Parathyroid adenoma (tissue), 2 donors: ENCODE measurements around the gene MAGI2.
"Not testable (repeated sequence)": the region's sequence is repeated elsewhere in the genome, so short reads cannot be mapped to it uniquely, and the experiment has no call there.

ENCODE experiments used
- H2AFZ ChIP-seq: fragments of 300-600 bp; sonication (generic); one replicate; pipeline ENCODE4 v1.7.0; 2017; ENCODE audit warnings: antibody characterized with exemption, mild to moderate bottlenecking
- H3K27ac ChIP-seq: fragments of 300-600 bp; sonication (generic); one replicate; pipeline ENCODE4 v1.7.0; 2017
- H3K27me3 ChIP-seq: fragments of 300-600 bp; sonication (generic); one replicate; pipeline ENCODE4 v1.7.0; 2017; ENCODE audit warnings: low read length; ENCODE audit not compliant: control insufficient read depth, insufficient read depth
- H3K36me3 ChIP-seq: fragments of 300-600 bp; sonication (generic); one replicate; pipeline ENCODE4 v1.7.0; 2017; ENCODE audit warnings: low read length; ENCODE audit not compliant: control insufficient read depth, insufficient read depth
- H3K4me1 ChIP-seq: fragments of 300-600 bp; sonication (generic); one replicate; pipeline ENCODE4 v1.7.0; 2017; ENCODE audit warnings: control low read depth
- H3K4me2 ChIP-seq: fragments of 300-600 bp; sonication (generic); one replicate; pipeline ENCODE4 v1.7.0; 2017; ENCODE audit warnings: low read length
- H3K4me3 ChIP-seq: fragments of 300-600 bp; sonication (generic); one replicate; pipeline ENCODE4 v1.7.0; 2017; ENCODE audit warnings: low read depth, low read length
- H3K79me2 ChIP-seq: fragments of 300-600 bp; sonication (generic); one replicate; pipeline ENCODE4 v1.7.0; 2017; ENCODE audit warnings: control low read depth
- H3K9ac ChIP-seq: fragments of 300-600 bp; sonication (generic); one replicate; pipeline ENCODE4 v1.7.0; 2017; ENCODE audit warnings: mild to moderate bottlenecking
- H3K9me3 ChIP-seq: fragments of 300-600 bp; sonication (generic); one replicate; pipeline ENCODE4 v1.7.0; 2017; ENCODE audit warnings: low read length; ENCODE audit not compliant: control insufficient read depth
- CTCF ChIP-seq: fragments of 300-600 bp; sonication (generic); IDR thresholded peaks from one replicate; pipeline ENCODE4 v1.7.0; 2017; ENCODE audit warnings: antibody characterized with exemption, mild to moderate bottlenecking
- donor health status: primary hyperparathyroidism.

The MAGI2 gene

GRCh38 chr7:78983483-78983882, 470.0 kb downstream of the MAGI2 start:
- Histone ChIP-seq H3K27me3 (no peaks in the 10 kb centered on the region), H3K4me2 (no peak overlapping the region), H3K79me2 (no peaks in the 10 kb centered on the region), H3K9me3 (no peaks in the 10 kb centered on the region), H3K4me1 (no peaks in the 10 kb centered on the region), H3K4me3 (no peak overlapping the region), H2AFZ (no peak overlapping the region), H3K36me3 (no peaks in the 10 kb centered on the region), H3K9ac (no peak overlapping the region), H3K27ac (no peak overlapping the region)
- TF ChIP-seq CTCF, result no peak

GRCh38 chr7:78970440-78970916, 483.0 kb downstream of the MAGI2 start:
- Histone ChIP-seq H3K4me1 (no peaks in the 10 kb centered on the region), H3K27me3 (no peaks in the 10 kb centered on the region), H3K4me2 (no peak overlapping the region), H3K36me3 (no peaks in the 10 kb centered on the region), H3K9ac (no peak overlapping the region), H3K79me2 (no peaks in the 10 kb centered on the region), H3K9me3 (no peaks in the 10 kb centered on the region), H3K27ac (no peak overlapping the region), H3K4me3 (no peak overlapping the region), H2AFZ (no peak overlapping the region)
- TF ChIP-seq CTCF, result no peak

- no peaks in the 10 kb centered on the region for H3K27me3 ChIP-seq
- no peak overlapping the region for H3K4me3 ChIP-seq
- no peak overlapping the region for H3K4me2 ChIP-seq
- H2AFZ ChIP-seq, result no peak overlapping the region
- H3K79me2 ChIP-seq, result no peaks in the 10 kb centered on the region
- no peaks in the 10 kb centered on the region for H3K9me3 ChIP-seq
- no peak overlapping the region for H3K27ac ChIP-seq
- no peaks in the 10 kb centered on the region for H3K36me3 ChIP-seq
- no peaks in the 10 kb centered on the region for H3K4me1 ChIP-seq
- no peak for TF ChIP-seq CTCF
- no peak overlapping the region for H3K9ac ChIP-seq
Observed at GRCh38 chr7:78968951-78969350, 484.5 kb downstream of the MAGI2 start.

GRCh38 chr7:78967561-78967960, 485.9 kb downstream of the MAGI2 start:
- H3K4me1 ChIP-seq, H3K9me3 ChIP-seq, H3K4me2 ChIP-seq, H2AFZ ChIP-seq, H3K36me3 ChIP-seq, H3K79me2 ChIP-seq, H3K27me3 ChIP-seq, H3K9ac ChIP-seq, H3K27ac ChIP-seq, H3K4me3 ChIP-seq: not testable (repeated sequence)

GRCh38 chr7:78967046-78967445, 486.4 kb downstream of the MAGI2 start:
- no peak overlapping the region for H2AFZ ChIP-seq
- H3K9ac ChIP-seq, result no peak overlapping the region
- H3K4me1 ChIP-seq, result no peaks in the 10 kb centered on the region
- no peak overlapping the region for H3K4me3 ChIP-seq
- H3K9me3 ChIP-seq, result no peaks in the 10 kb centered on the region
- H3K27ac ChIP-seq, result no peak overlapping the region
- no peak overlapping the region for H3K4me2 ChIP-seq
- H3K36me3 ChIP-seq, result no peaks in the 10 kb centered on the region
- H3K27me3 ChIP-seq, result no peaks in the 10 kb centered on the region
- TF ChIP-seq CTCF, result no peak
- H3K79me2 ChIP-seq, result no peaks in the 10 kb centered on the region
